Uterus (tissue), 4 donors: ENCODE data around the gene C12orf54. TPM values are rescaled to one million over a fixed set of nuclear protein-coding genes. Genes with fewer than 3 reads are reported as not detected.
"Not testable (repeated sequence)": the region's sequence is repeated elsewhere in the genome, so short reads cannot be mapped to it uniquely, and the experiment has no call there.

Source experiments
- DNase-seq, 2 donors: peaks; one replicate each; pipeline ENCODE4 v3.0.0-alpha.2; 2019 to 2020
- H3K27ac ChIP-seq, 2 donors: fragments of 200-600 bp; sonication (generic); 1 replicate in 1 of 2; 2 replicates in 1 of 2; pipeline ENCODE4 v1.5.1; 2016 to 2018
- H3K27me3 ChIP-seq, 2 donors: fragments of 200-600 bp; sonication (generic); one replicate each; pipeline ENCODE4 v1.5.1; 2018 to 2019; ENCODE audit warnings: control low read depth in 1 of 2
- H3K36me3 ChIP-seq, 2 donors: fragments of 200-600 bp; sonication (generic); one replicate each; pipeline ENCODE4 v1.5.1; 2019; ENCODE audit warnings: control low read depth in 1 of 2
- H3K4me1 ChIP-seq, 2 donors: fragments of 200-600 bp; sonication (generic); one replicate each; pipeline ENCODE4 v1.5.1; 2018 to 2019; ENCODE audit warnings: control low read depth in 1 of 2
- H3K4me3 ChIP-seq, 2 donors: fragments of 200-600 bp; sonication (generic); 1 replicate in 1 of 2; 2 replicates in 1 of 2; pipeline ENCODE4 v1.5.1; 2018 to 2019; ENCODE audit warnings: mild to moderate bottlenecking in 1 of 2
- H3K9me3 ChIP-seq, 2 donors: fragments of 200-600 bp; sonication (generic); one replicate each; pipeline ENCODE4 v1.5.1; 2019; ENCODE audit warnings: control low read depth in 1 of 2
- POLR2A ChIP-seq, 2 donors: fragments of 450-650 bp; IDR thresholded peaks; one replicate each; pipeline ENCODE4 v1.6.1; 2016; ENCODE audit warnings: antibody characterized with exemption in 2 of 2, mild to moderate bottlenecking in 1 of 2, moderate library complexity in 1 of 2
- intact Hi-C: fragments of 100-400 bp; cut with DNase I; formaldehyde crosslinking; loops from one replicate; pipeline ENCODE4 v1.15.1; 2023; ENCODE audit warnings: low total_unique reads
- total RNA-seq, 4 donors: library from RNA; depleted of rRNA in 3 of 4; stranded (reverse); fragments of >200 nt in 3 of 4; gene quantifications; one replicate each; pipeline versions ENCODE4 v1.1.0 to v1.2.4, GENCODE V29; 2014 to 2023
- TF ChIP-seq, protein P1 (sequence below), 4 experiments: fragments of 200-600 bp in 2 of 4; fragments of 450-650 bp in 2 of 4; sonication (generic) in 2 of 4; IDR thresholded peaks; one replicate each; pipeline ENCODE4 v1.5.1; 2016 to 2019; ENCODE audit warnings: antibody characterized with exemption in 4 of 4, mild to moderate bottlenecking in 2 of 4, moderate library complexity in 1 of 4
- donor health status: DM: yes; HTN: yes; CAD: no.

C12orf54 gene
- total RNA-seq, 4 donors from 2014 or later, result 3.6 TPM; not detected in 3

DNA sequence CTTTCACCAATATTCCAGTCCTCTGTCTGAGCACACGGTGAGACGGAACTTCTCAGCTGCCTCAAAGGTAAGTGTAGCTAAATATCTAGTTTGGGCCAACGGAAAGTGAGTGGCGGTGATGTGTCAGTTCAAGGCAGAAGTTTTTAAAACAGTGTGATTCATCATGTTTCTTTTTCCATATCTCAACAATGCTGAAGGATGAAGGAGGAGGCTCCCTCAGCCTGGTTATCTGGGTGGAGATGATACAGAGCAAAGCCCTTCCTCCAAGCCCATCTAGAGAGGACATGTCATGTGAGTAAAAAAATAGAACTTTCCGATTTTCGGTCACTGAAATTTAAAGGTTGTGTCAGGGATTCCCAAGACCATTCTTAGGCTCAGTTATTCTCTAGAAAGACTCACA is 23.0 kb upstream of the C12orf54 start:
- Histone ChIP-seq H3K36me3 (no peaks in the 10 kb centered on the region), H3K4me3 (no peak overlapping the region), H3K9me3 (no peaks in the 10 kb centered on the region), H3K27me3 (no peaks in the 10 kb centered on the region), H3K4me1 (no peaks in the 10 kb centered on the region), H3K27ac (no peak overlapping the region)
- DNase-seq, result no peak
- intact Hi-C loops, result no loop called here
- TF ChIP-seq POLR2A (IDR thresholded peaks at IDR 0.05), result no peak
- TF ChIP-seq, protein P1, sequence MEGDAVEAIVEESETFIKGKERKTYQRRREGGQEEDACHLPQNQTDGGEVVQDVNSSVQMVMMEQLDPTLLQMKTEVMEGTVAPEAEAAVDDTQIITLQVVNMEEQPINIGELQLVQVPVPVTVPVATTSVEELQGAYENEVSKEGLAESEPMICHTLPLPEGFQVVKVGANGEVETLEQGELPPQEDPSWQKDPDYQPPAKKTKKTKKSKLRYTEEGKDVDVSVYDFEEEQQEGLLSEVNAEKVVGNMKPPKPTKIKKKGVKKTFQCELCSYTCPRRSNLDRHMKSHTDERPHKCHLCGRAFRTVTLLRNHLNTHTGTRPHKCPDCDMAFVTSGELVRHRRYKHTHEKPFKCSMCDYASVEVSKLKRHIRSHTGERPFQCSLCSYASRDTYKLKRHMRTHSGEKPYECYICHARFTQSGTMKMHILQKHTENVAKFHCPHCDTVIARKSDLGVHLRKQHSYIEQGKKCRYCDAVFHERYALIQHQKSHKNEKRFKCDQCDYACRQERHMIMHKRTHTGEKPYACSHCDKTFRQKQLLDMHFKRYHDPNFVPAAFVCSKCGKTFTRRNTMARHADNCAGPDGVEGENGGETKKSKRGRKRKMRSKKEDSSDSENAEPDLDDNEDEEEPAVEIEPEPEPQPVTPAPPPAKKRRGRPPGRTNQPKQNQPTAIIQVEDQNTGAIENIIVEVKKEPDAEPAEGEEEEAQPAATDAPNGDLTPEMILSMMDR (IDR thresholded peaks at IDR 0.05), result no peak

DNA sequence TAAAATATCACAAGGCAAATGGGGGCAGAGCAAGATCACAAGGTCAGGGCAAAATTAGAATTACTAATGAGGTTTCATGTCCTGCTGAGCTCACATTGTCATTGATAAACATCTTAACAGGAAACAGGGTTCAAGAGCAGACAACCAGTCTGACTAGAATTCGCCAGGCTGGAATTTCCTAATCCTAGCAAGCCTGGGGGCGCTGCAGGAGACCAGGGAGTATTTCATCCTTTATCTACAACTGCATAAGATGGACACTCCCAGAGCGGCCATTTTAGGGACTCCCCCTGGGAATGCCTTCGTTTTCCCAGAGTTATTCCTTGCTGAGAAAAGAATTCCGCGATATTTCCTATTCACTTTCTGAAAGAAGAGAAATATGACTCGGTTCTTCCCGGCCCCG is 13.3 kb upstream of the C12orf54 start:
- H3K27me3 ChIP-seq, intact Hi-C loops, H3K27ac ChIP-seq, H3K4me3 ChIP-seq, H3K4me1 ChIP-seq, H3K36me3 ChIP-seq, DNase-seq: not testable (repeated sequence)
- H3K9me3 ChIP-seq, result peaks cover 0 to 21% of the 10 kb centered on the region in 2 donors

DNA sequence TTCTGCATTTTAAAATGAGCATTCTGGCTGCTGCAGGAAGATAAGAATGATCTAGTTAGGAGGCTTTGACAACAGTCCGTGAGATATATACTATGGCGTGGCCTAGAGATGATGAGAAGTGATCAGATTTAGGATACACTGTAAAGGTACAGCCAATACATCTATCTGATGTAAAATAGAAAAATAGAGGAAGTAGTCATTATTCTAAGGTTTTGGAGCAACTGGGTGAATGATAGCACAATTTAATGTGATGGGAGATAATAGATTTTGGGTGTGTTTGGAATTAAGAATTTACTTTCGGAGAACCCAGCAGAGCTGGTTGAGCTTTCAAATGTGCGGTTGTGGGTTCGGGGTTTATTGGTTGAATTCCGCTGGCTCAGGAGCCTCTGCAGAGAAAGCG is 10.0 kb upstream of the C12orf54 start, which contains the start of gene ANP32D:
Gene ANP32D (plus strand): TSS at position 301 of the 400 bp plus-strand sequence. CDS start 106 bp downstream, outside the sequence.
- intact Hi-C loops, result no loop called here
- Histone ChIP-seq H3K36me3 (no peaks in the 10 kb centered on the region), H3K4me3 (no peak within 1 kb of the TSS), H3K27ac (no peak within 1 kb of the TSS), H3K9me3 (peaks cover 0 to 19% of the 10 kb centered on the region in 2 donors), H3K4me1 (no peaks in the 10 kb centered on the region), H3K27me3 (no peaks in the 10 kb centered on the region)
- no peak for DNase-seq
- TF ChIP-seq POLR2A (IDR thresholded peaks at IDR 0.05), result no peak
- TF ChIP-seq, protein P1 (IDR thresholded peaks at IDR 0.05), result no peak

DNA sequence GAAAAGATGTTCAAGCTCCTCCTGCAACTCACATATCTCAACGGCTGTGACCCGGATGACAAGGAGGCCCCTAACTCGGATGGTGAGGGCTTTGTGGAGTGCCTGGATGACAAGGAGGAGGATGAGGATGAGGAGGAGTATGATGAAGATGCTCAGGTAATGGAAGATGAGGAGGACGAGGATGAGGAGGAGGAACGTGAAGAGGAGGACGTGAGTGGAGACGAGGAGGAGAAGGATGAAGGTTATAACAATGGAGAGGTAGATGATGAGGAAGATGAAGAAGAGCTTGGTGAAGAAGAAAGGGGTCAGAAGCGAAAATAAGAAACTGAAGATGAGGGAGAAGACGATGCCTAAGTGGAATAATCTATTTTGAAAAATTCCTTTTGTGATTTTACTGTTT is 9.2 kb upstream of the C12orf54 start:
- no peaks in the 10 kb centered on the region for H3K27me3 ChIP-seq
- H3K4me3 ChIP-seq, result no peak overlapping the region
- TF ChIP-seq, protein P1 (IDR thresholded peaks at IDR 0.05), result no peak
- TF ChIP-seq POLR2A (IDR thresholded peaks at IDR 0.05), result no peak
- peaks cover 0 to 17% of the 10 kb centered on the region in 2 donors for H3K9me3 ChIP-seq
- no peak for DNase-seq
- H3K27ac ChIP-seq, result no peak overlapping the region
- no peaks in the 10 kb centered on the region for H3K36me3 ChIP-seq
- intact Hi-C loops, result no loop called here
- no peaks in the 10 kb centered on the region for H3K4me1 ChIP-seq

GRCh38 chr12:48474497-48474896 is 7.8 kb upstream of the C12orf54 start:
- H3K36me3 ChIP-seq, H3K27ac ChIP-seq, H3K4me1 ChIP-seq, intact Hi-C loops, H3K4me3 ChIP-seq, H3K27me3 ChIP-seq, DNase-seq: not testable (repeated sequence)
- H3K9me3 ChIP-seq, result peaks cover 0 to 12% of the 10 kb centered on the region in 2 donors

DNA sequence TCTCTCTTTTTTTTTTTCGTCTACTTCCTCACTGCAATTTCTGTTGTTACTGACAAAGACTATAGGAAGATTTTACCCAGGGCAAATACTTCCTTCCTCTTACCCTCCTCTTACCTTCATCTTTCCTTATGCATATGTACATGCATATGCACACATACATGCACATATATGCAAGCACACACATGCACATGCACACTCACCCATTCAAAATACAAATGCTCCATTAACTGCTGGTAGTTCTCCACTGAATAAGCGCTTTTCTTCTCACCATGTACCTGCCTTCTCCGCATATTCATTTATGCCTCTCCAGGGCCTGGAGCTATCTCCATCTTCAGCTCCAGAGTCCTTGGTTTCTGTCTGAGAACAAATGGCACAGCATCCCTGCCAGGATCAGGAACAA is 632 bp downstream of the C12orf54 start:
- Histone ChIP-seq H3K9me3 (no peaks in the 10 kb centered on the region), H3K27me3 (no peaks in the 10 kb centered on the region), H3K4me1 (no peaks in the 10 kb centered on the region), H3K36me3 (no peaks in the 10 kb centered on the region), H3K27ac (no peak overlapping the region), H3K4me3 (no peak overlapping the region)
- TF ChIP-seq, protein P1 (IDR thresholded peaks at IDR 0.05), result no peak
- DNase-seq, result no peak
- intact Hi-C loops, result no loop called here
